H1 (cell line): ENCODE data around the gene ASB6. TPM values are rescaled to one million over a fixed set of nuclear protein-coding genes. Genes with fewer than 3 reads are reported as not detected.

Experiments
- CTCF ChIA-PET: fragments of 300-600 bp; sonication (Branson Sonifier 250); formaldehyde crosslinking; loops from one replicate; lab custom pipeline; 2021; ENCODE audit not compliant: partially characterized antibody; lab: Charles Lee
- POLR2A ChIA-PET: fragments of 300-600 bp; sonication (Branson Sonifier 250); formaldehyde crosslinking; loops from one replicate; lab custom pipeline; 2021; ENCODE audit warnings: inconsistent platforms; ENCODE audit not compliant: partially characterized antibody; lab: Charles Lee
- DNase-seq, 2 experiments: peaks; one replicate each; pipeline versions ENCODE4 v3.0.0 to v3.0.0-alpha.2; 2010 to 2022; ENCODE audit warnings: low spot score in 2 of 2, low read depth in 1 of 2, mixed read lengths in 1 of 2
- FAIRE-seq: peaks from 2 replicates; lab custom pipeline; 2011; peaks lifted over from hg19 to GRCh38; lab: Jason Lieb, UNC
- H2AFZ ChIP-seq: 2 replicates; pipeline ENCODE4 v1.8.1; 2012; ENCODE audit warnings: low read length, inconsistent platforms
- H2AK5ac ChIP-seq: 2 replicates; pipeline ENCODE4 v1.6.1; 2013; ENCODE audit warnings: low read depth, low read length
- H2BK120ac ChIP-seq: replicated peaks from 2 replicates; pipeline ENCODE3; 2013; ENCODE audit warnings: low read depth, low read length, inconsistent platforms
- H2BK12ac ChIP-seq: 2 replicates; pipeline ENCODE4 v1.6.1; 2013; ENCODE audit warnings: low read depth, low read length
- H2BK15ac ChIP-seq: 2 replicates; pipeline ENCODE4 v1.6.1; 2013; ENCODE audit warnings: low read length
- H2BK20ac ChIP-seq: 2 replicates; pipeline ENCODE4 v1.6.1; 2013; ENCODE audit warnings: low read length
- H2BK5ac ChIP-seq: 2 replicates; pipeline ENCODE4 v1.6.1; 2013; ENCODE audit warnings: low read depth, low read length
- H3K14ac ChIP-seq: 2 replicates; pipeline ENCODE4 v1.6.1; 2013; ENCODE audit warnings: inconsistent platforms; ENCODE audit not compliant: insufficient read length
- H3K18ac ChIP-seq: 2 replicates; pipeline ENCODE4 v1.6.1; 2013; ENCODE audit warnings: low read length; ENCODE audit errors: extremely low read depth
- H3K23ac ChIP-seq: 2 replicates; pipeline ENCODE4 v1.6.1; 2013; ENCODE audit warnings: inconsistent platforms; ENCODE audit not compliant: insufficient read length
- H3K23me2 ChIP-seq: 2 replicates; pipeline ENCODE4 v1.6.1; 2013; ENCODE audit warnings: low read depth, low read length
- H3K27ac ChIP-seq: 2 replicates; pipeline ENCODE4 v1.6.1; 2011; ENCODE audit warnings: low read depth, low read length, inconsistent platforms
- H3K27me3 ChIP-seq, 4 experiments: replicated peaks in 1 of 4; 1 replicate in 1 of 4; 2 replicates in 3 of 4; pipeline versions ENCODE4 v1.6.1 to v1.8.1; 2011 to 2013; ENCODE audit warnings: low read length in 3 of 4, mild to moderate bottlenecking in 3 of 4, inconsistent platforms in 2 of 4, mixed read lengths in 2 of 4, moderate library complexity in 1 of 4; ENCODE audit not compliant: control insufficient read depth in 3 of 4, insufficient read depth in 3 of 4; ENCODE audit errors: extremely low read depth in 1 of 4
- H3K36me3 ChIP-seq, 4 experiments: 2 replicates each; pipeline versions ENCODE4 v1.6.1 to v1.8.1; 2011 to 2013; ENCODE audit warnings: mild to moderate bottlenecking in 4 of 4, low read length in 3 of 4, moderate library complexity in 2 of 4, control low read depth in 1 of 4, inconsistent platforms in 1 of 4; ENCODE audit not compliant: insufficient read depth in 4 of 4, control insufficient read depth in 2 of 4
- H3K4ac ChIP-seq: replicated peaks from 2 replicates; pipeline ENCODE3; 2013; ENCODE audit warnings: low read length, low read depth, mixed read lengths, inconsistent platforms; ENCODE audit not compliant: insufficient read length
- H3K4me1 ChIP-seq, 4 experiments: replicated peaks in 1 of 4; 1 replicate in 1 of 4; 2 replicates in 3 of 4; pipeline versions ENCODE4 v1.6.1 to v1.8.1; 2011 to 2013; ENCODE audit warnings: low read length in 3 of 4, inconsistent platforms in 2 of 4, mixed read lengths in 1 of 4; ENCODE audit not compliant: insufficient read depth in 4 of 4, control insufficient read depth in 3 of 4
- H3K4me2 ChIP-seq, 2 experiments: 2 replicates each; pipeline versions ENCODE4 v1.6.1 to v1.8.1; 2011 to 2013; ENCODE audit warnings: low read depth in 2 of 2, low read length in 2 of 2, control low read depth in 1 of 2, inconsistent platforms in 1 of 2, mild to moderate bottlenecking in 1 of 2; ENCODE audit not compliant: insufficient read depth in 1 of 2
- H3K4me3 ChIP-seq, 4 experiments: fragments of 200-600, 300-600 bp in 1 of 4; sonication (generic), shearing (Covaris generic), sonication (Bioruptor Twin) in 1 of 4; 2 replicates each; pipeline versions ENCODE4 v1.5.1 to v1.8.1; 2011 to 2016; ENCODE audit warnings: low read length in 4 of 4, low read depth in 3 of 4, control low read depth in 2 of 4, inconsistent platforms in 2 of 4, mild to moderate bottlenecking in 2 of 4, mixed read lengths in 1 of 4, moderate library complexity in 1 of 4; ENCODE audit not compliant: insufficient read depth in 2 of 4; ENCODE audit errors: extremely low read depth in 1 of 4
- H3K56ac ChIP-seq: replicated peaks from 2 replicates; pipeline ENCODE3; 2013; ENCODE audit warnings: low read depth, mild to moderate bottlenecking, mixed read lengths, low read length, inconsistent platforms; ENCODE audit not compliant: insufficient read length
- H3K79me1 ChIP-seq: 2 replicates; pipeline ENCODE4 v1.6.1; 2013; ENCODE audit warnings: low read depth, low read length, control low read depth
- H3K79me2 ChIP-seq, 2 experiments: 2 replicates each; pipeline versions ENCODE4 v1.6.1 to v1.8.1; 2012 to 2013; ENCODE audit warnings: low read length in 2 of 2, mild to moderate bottlenecking in 2 of 2, inconsistent platforms in 1 of 2; ENCODE audit not compliant: insufficient read depth in 2 of 2, control insufficient read depth in 1 of 2
- H3K9ac ChIP-seq, 4 experiments: replicated peaks in 1 of 4; 1 replicate in 1 of 4; 2 replicates in 3 of 4; pipeline versions ENCODE4 v1.6.1 to v1.8.1; 2011 to 2013; ENCODE audit warnings: low read depth in 3 of 4, low read length in 3 of 4, control low read depth in 2 of 4, mild to moderate bottlenecking in 2 of 4, moderate library complexity in 2 of 4, inconsistent platforms in 1 of 4; ENCODE audit errors: extremely low read depth in 1 of 4
- H3K9me3 ChIP-seq, 2 experiments: 2 replicates each; pipeline versions ENCODE4 v1.6.1 to v1.8.1; 2012 to 2013; ENCODE audit warnings: mild to moderate bottlenecking in 2 of 2, moderate library complexity in 2 of 2, control low read depth in 1 of 2, inconsistent platforms in 1 of 2, low read depth in 1 of 2, low read length in 1 of 2, mixed read lengths in 1 of 2; ENCODE audit not compliant: insufficient read depth in 2 of 2
- H4K20me1 ChIP-seq, 2 experiments: replicated peaks in 1 of 2; 2 replicates each; pipeline versions ENCODE3 to v1.8.1; 2011 to 2013; ENCODE audit warnings: inconsistent platforms in 2 of 2, low read length in 2 of 2, mild to moderate bottlenecking in 1 of 2; ENCODE audit not compliant: insufficient read depth in 2 of 2, control insufficient read depth in 1 of 2
- H4K5ac ChIP-seq: 2 replicates; pipeline ENCODE4 v1.6.1; 2013; ENCODE audit warnings: low read length, low read depth, mixed read lengths, inconsistent platforms; ENCODE audit not compliant: insufficient read length
- H4K8ac ChIP-seq: 2 replicates; pipeline ENCODE4 v1.8.0; 2013; ENCODE audit warnings: mild to moderate bottlenecking, moderate library complexity, low read length, inconsistent platforms; ENCODE audit not compliant: insufficient read depth; ENCODE audit errors: extremely low read depth
- H4K91ac ChIP-seq: replicated peaks from 2 replicates; pipeline ENCODE3; 2013; ENCODE audit warnings: low read length, mixed read lengths, inconsistent platforms; ENCODE audit not compliant: insufficient read length
- CBX8 ChIP-seq: fragments of 300-800, 300-1000 bp; sonication (generic); IDR thresholded peaks from 2 replicates; pipeline ENCODE4 v1.7.1; 2016; ENCODE audit warnings: low read depth, low read length, borderline replicate concordance
- RAD21 ChIP-seq, 2 experiments: IDR thresholded peaks in 1 of 2; conservative IDR thresholded peaks in 1 of 2; 2 replicates each; pipeline ENCODE4 v1.6.1; 2011; ENCODE audit warnings: low read depth in 2 of 2, low read length in 2 of 2, improper control_type of control experiment in 1 of 2, inconsistent platforms in 1 of 2, mild to moderate bottlenecking in 1 of 2, moderate library complexity in 1 of 2
- SIRT6 ChIP-seq: IDR thresholded peaks from one replicate; pipeline ENCODE4 v1.7.1; 2012; ENCODE audit warnings: low read length, inconsistent platforms
- TEAD4 ChIP-seq: IDR thresholded peaks from 2 replicates; pipeline ENCODE4 v1.6.1; 2012; ENCODE audit warnings: low read depth, low read length, inconsistent platforms, mixed read lengths
- WGBS, 2 experiments: shearing (Covaris generic) in 1 of 2; methylation state at CpG; one replicate each; pipeline versions ENCODE4 v1.1.6 to v1.1.7; 2013 to 2015; ENCODE audit warnings: low lambda C conversion rate in 2 of 2, mixed read lengths in 2 of 2, inconsistent platforms in 1 of 2, low coverage in 1 of 2, missing lambda C conversion rate in 1 of 2; ENCODE audit not compliant: insufficient replicate concordance in 2 of 2, insufficient coverage in 1 of 2, insufficient read length in 1 of 2; ENCODE audit errors: extremely low coverage in 1 of 2, missing lambda C conversion rate in 1 of 2; 5-methylcytosine and 5-hydroxymethylcytosine counted together
- polyA plus RNA-seq, 7 experiments: library from polyadenylated mRNA; depleted of rRNA in 3 of 7; stranded (reverse) in 5 of 7; unstranded in 2 of 7; fragments of >200 nt in 5 of 7; fragments of 200-250 nt in 2 of 7; gene quantifications; 1 replicate in 5 of 7; 2 replicates in 1 of 7; 4 replicates in 1 of 7; pipeline versions ENCODE4 v1.2.1 to v1.2.3, GENCODE V29; 2011 to 2013; ENCODE audit warnings: missing spikeins in 2 of 7, mixed read lengths in 2 of 7
- total RNA-seq: library from RNA; stranded (reverse); fragmentation: NEBNext Ultra II Directional; extraction: Animal tissue kit (Norgen Biotek cat#: 25700); gene quantifications from 2 replicates; pipeline ENCODE4 v1.2.1, GENCODE V29; 2021

ASB6 gene
- total and polyA plus RNA-seq, 2 of the 8 experiments (the other 6 are each of a cell fraction or from before 2014, with no cell fraction given), result 14.0 to 17.3 TPM

- Histone ChIP-seq H3K4me3 (no peak overlapping the region), H2BK12ac (peak overlapping the region; percentile 95; the same call in 1 of the 2 replicates), H3K4me2 (no peak overlapping the region), H2BK5ac (no peak overlapping the region), H4K5ac (no peak overlapping the region), H2BK15ac (peak overlapping the region; percentile 98), H3K9me3 (no peaks in the 10 kb centered on the region), H3K56ac (no peak overlapping the region), H4K20me1 (no peaks in the 10 kb centered on the region), H3K18ac (no peak overlapping the region), H3K9ac (no peak overlapping the region), H3K23me2 (peaks cover under 1% of the 10 kb centered on the region; the same call in 1 of the 2 replicates), H3K4ac (no peak overlapping the region), H3K27me3 (peaks cover 0 to 10% (median 7%) of the 10 kb centered on the region in 4 experiments; a peak in 5 of 7 replicates), H3K4me1 (peaks cover 0 to 18% (median 13%) of the 10 kb centered on the region in 4 experiments; a peak in 6 of 7 replicates), H4K8ac (no peak overlapping the region), H2AK5ac (no peak overlapping the region), H3K23ac (no peak overlapping the region), H2BK120ac (no peak overlapping the region), H3K27ac (no peak overlapping the region), H3K79me1 (no peaks in the 10 kb centered on the region), H3K14ac (no peak overlapping the region), H3K79me2 (no peaks in the 10 kb centered on the region), H3K36me3 (no peaks in the 10 kb centered on the region), H4K91ac (peak overlapping the region; percentile 52), H2AFZ (no peak overlapping the region), H2BK20ac (peak overlapping the region; percentile 92)
- TF ChIP-seq TEAD4 (no peak), SIRT6 (no peak), CBX8 (no peak), RAD21 (IDR thresholded peaks at IDR 0.05 in 1 of 2, conservative IDR thresholded peaks at IDR 0.05 in 1 of 2; ENCODE audit: low read depth in 2 of 2, low read length in 2 of 2) (no peak)
- POLR2A ChIA-PET, result interaction anchor here (1.3 to 2.0 kb wide), 3 partner anchors 8 to 141 kb away, joined by 3 to 5 read pairs (median 4); no protein-coding TSS in a partner anchor
- no peak for FAIRE-seq
- 91% methylated on average over 8 of the region's 8 CpGs; no CpG with 5 or more reads in 1 of the 2 experiments for WGBS, 2 experiments
- CTCF ChIA-PET, result interaction anchor here (0.6 to 3.2 kb wide), 9 partner anchors 8 to 462 kb away, joined by 3 to 10 read pairs (median 4); no protein-coding TSS in a partner anchor
- no peak for DNase-seq
Measured at GRCh38 chr9:129604766-129605163, 37.2 kb downstream of the ASB6 start.
